GM11168 (cell line): ENCODE data around the gene CLK2.
"Not testable (repeated sequence)": the region's sequence is repeated elsewhere in the genome, so short reads cannot be mapped to it uniquely, and the experiment has no call there.

ENCODE experiments used
- in situ Hi-C: fragments of 300-500 bp; cut with MboI; formaldehyde crosslinking; loops from one replicate; pipeline ENCODE4 v1.12.0; 2022; ENCODE audit warnings: low sequenced_read_pairs; ENCODE audit not compliant: unreplicated experiment

Gene CLK2

DNA sequence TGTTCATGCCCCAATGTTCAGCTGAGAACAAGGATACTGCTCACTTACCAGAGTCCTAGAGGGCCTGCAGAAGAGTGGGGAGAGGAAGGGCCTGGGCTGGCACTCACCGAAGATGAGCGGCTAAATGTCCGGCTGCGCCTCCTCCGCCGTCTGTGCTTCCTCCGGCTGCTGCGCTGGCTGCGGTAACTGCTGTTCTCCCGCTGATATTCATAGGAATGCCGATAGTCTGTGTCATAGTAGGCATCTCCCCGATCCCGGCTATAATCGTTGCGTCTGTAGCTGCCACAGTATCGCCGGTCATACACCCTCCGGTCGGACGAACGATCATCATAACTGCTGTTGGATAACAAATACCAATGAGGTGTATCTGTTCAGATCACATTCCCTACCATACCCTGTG is 3.9 kb downstream of the CLK2 start:
- in situ Hi-C loops: no loop called here

DNA sequence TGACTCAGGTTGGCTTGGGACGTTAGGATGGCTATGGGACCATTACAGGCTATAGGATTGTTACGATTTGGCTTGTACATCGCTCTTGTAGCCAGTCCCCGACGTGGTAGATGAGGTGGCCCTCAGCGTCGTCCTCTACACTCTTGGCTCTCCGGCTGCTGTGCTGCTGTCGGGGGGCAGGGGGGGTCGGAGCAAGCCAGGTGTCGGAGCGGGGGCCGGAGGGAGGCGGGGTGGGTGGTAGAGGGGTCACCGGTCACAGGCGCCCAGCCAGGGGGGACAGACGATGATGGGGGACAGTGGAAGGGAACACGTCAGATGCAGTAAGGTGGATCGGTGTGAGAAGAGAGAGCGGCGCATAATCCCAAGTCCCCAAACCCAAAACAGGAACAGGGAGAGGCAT is 4.7 kb downstream of the CLK2 start:
- in situ Hi-C loops: no loop called here

- in situ Hi-C loops: no loop called here
Measured at GRCh38 chr1:155267373-155267772, 5.9 kb downstream of the CLK2 start.

- in situ Hi-C loops: no loop called here
Measured at GRCh38 chr1:155266553-155266952, 6.8 kb downstream of the CLK2 start.

DNA sequence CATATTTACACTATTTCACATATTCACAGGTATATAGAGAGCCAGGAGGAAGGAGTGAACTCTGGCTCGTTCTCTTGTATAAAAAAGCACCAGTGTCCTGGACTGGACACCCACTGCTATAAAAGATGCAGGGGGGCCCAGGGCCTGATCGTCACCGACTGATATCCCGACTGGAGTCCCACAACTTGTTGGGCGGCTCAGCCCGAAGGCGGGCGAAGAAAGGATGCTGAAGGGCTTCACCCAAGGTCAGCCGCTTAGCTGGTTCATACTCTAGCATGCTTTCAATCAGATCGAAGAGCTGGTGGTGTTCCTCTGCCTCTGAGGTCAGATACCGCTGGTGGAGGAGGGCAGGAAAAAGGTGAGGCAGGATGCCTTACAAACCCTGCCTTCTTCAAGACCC is 10.2 kb downstream of the CLK2 start:
- in situ Hi-C loops: no loop called here

- in situ Hi-C loops: no loop called here
Measured at GRCh38 chr1:155261852-155262673, 11.2 kb downstream of the CLK2 start, which contains the start of gene SCAMP3. SCAMP3 (minus strand) TSS chr1:155262360; CDS start chr1:155262151, 209 bp downstream.

DNA sequence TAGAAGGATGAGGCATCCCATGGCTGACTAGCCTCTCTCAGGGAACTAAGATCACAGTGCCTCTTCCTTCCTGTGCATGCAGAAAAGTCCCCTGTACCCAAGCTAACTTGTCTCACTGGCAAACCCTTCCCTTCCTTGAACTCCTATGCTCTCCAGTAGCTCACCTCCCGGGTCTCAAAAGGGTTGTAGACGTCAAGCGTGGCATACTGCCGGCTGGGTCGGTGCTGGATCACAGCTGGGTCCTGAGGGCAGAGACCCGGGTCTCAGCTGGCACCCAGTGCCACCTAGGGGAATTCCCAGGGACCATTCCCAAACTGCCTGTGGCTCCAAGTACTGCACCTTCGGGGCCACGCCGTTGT is 11.8 kb downstream of the CLK2 start:
- in situ Hi-C loops: no loop called here

DNA sequence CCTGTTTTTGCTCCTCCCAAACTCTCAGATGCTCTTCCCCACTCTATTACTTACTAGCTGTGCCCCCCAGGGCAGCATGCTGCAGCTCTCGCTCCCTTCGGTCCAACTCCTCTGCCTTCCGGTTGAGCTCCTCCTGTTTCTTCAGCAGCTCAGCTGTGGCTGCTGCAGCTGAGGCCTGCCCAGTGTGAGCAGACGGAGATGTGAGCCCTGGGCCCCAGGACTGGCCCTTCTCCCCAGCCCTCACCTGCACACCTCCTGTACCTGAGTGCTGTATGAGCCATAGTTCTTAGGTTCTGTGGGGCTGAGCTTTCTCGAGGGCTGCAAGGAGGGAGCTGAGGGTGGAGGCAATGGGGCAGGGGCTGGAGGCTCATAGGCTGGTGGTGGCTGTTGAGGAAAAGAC is 13.0 kb downstream of the CLK2 start:
- in situ Hi-C loops: no loop called here

DNA sequence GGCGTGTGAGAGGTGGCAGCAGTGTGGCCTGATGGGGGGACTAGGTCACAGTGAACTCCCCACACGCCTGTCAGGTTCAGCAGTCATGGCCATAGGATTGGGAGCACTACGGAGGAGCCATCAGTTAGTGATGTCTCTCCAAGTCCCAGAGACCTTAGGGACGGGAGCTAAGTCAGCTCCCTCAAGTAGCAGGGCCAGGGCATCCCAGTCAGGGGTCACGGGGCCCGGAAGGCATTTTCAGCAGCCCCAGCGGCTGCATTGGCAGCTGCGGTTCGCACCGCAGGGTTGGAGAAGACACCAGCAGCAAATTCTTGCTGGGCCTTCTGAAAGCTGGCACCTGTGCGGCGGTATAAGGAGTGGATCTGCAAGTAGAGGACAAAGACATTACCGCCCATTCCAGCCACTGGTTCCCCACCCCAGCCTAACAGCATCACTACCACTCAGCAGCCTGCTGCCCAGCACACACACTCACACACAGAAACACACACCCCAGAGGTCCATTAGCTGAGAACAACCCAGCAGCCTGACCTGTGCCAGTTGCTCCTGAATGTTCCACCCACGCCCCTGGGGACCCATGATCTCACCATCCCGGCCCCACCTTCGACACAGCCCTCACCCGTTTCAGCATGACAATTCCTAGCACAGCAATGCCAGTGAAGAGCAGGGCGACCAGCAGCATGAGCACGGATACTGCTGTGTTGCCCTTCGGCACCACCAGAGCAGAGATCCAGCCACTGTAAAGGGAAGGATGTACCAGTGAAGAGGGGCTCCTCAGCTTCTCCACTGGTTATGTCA is 17.0 kb downstream of the CLK2 start:
- in situ Hi-C loops: no loop called here

GRCh38 chr1:155255243-155256007 is 17.9 kb downstream of the CLK2 start, which contains the start of gene ENTREP3:
ENTREP3 (minus strand) TSS chr1:155255483; CDS start chr1:155254877, 606 bp downstream.
- in situ Hi-C loops: no loop called here

GRCh38 chr1:155254714-155255242 is 18.5 kb downstream of the CLK2 start:
- in situ Hi-C loops: no loop called here

- in situ Hi-C loops: no loop called here
Measured at GRCh38 chr1:155254228-155254713, 19.0 kb downstream of the CLK2 start.

DNA sequence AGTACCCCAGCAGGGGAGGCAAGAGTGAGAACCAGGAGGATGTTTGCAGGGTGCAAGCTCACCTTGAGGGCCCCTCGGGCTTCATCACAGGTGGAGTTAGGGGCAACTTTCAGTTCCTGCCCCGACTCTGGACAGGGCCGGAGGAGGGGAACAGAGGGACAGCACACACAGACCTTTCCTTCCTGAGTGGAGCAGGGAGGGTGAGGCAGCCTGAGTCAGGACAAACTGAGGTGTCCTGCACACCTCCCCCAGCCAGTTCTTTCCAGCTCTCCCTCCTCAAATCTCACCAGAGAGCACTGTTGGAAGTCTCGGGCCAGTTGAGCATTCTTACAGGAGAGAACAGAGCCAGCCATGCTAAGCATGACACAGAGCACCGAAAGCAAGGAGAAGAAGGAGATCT is 19.5 kb downstream of the CLK2 start:
- in situ Hi-C loops: no loop called here

GRCh38 chr1:155253208-155253607 is 20.1 kb downstream of the CLK2 start:
- in situ Hi-C loops: no loop called here

DNA sequence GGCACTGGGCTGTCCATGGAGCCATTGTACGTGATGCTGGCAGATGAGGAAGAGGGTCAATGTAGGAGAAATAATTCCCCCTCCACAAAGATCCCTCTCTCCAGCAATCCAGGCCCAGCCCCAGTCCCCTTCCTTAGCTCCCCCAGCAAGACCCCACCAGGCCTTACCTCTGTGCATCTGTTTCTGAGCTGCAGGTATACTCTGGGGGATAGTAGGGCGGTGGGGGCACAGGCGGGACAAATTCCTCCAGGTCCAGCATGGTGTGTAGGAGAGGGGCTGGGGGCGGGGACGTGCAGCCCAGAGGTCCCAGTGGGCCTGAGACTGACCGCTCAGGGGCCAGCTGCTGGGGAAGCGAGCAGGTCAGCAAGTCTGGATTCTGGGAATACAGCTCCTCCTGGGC is 21.7 kb downstream of the CLK2 start:
- in situ Hi-C loops: no loop called here

- in situ Hi-C loops: no loop called here
Measured at GRCh38 chr1:155250633-155251449, 22.5 kb downstream of the CLK2 start.

DNA sequence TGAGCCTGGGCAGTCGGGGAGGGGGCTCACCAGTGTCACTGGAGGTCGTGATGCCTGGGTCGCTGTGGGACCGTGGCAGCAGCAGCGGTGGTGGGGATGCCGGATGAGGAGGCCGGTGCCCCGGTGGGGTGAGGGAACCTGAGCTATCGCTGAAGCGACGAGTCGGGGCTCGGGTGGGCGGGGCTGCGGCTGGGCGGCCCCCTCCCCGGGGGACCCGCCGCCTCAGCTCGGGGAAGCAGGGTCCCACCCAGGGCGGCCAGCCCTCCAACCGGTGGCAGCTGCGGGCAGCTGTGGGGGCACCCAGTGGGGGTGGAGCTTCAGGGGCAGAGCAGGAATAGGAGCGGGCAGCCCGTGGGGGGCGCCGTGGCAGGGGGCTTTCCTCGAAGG is 23.1 kb downstream of the CLK2 start:
- in situ Hi-C loops: no loop called here

DNA sequence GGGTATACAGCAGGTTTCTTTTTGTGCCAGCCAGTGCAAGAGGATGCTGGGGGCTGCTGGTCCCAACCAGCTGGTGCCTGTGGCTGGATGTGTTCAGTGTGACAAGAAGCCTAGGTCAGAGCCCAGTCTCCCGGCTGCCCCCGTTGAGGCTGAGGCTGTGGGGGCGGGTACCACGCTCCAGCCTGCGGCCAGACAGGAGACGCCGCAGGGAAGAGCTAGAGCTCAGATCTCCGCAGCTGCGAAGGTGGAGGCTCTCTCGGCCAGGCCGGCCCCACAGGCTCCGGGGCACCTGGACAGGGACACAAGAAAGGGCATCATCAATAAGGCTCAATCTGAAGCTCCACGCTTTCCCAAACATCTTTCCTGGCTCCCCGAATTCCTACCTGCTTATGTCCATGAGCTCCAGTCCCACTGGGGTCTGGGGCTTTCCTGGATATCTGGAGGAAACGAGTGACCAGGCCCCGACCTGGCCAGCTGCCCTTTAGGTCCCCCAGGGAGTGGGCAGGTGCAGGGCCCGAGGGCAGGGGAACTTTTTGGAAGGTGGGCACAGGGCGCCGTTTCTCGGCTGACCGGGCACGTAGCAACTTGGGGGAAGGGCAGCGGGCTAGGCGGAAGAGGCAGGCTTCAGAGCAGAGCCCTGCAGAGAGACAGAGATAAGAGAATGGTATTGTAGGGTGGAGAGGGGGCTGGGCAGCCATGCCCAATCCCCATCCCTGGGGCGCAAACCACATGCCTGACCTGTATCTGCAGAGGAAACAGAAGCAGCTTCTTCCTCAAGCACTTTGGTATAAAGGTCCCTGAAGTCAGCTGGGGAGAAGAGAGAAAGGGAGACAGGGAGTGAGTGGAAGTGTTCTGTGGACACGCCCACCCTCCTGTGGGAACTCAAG is 25.4 kb downstream of the CLK2 start:
- in situ Hi-C loops: no loop called here

DNA sequence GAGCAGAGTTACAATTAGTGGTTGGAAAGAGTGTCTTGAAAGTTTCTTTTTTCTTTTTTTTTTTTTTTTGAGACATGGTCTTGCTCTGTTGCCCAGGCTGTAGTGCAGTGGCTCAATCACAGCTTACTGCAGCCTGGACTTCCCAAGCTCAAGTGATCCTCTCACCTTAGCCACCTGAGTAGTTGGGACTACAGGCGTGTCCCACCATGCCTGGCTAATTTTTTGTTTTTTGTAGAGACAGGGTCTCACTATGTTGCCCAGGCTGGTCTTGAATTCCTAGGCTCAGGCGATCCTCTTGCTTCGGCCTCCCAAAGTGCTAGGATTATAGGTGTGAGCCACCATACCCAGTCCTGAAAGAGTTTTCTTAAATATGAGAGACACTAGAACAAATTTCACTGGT is 26.5 kb downstream of the CLK2 start:
- in situ Hi-C loops: not testable (repeated sequence)
